ENCODE data around the gene GDA.

Gene GDA

DNA sequence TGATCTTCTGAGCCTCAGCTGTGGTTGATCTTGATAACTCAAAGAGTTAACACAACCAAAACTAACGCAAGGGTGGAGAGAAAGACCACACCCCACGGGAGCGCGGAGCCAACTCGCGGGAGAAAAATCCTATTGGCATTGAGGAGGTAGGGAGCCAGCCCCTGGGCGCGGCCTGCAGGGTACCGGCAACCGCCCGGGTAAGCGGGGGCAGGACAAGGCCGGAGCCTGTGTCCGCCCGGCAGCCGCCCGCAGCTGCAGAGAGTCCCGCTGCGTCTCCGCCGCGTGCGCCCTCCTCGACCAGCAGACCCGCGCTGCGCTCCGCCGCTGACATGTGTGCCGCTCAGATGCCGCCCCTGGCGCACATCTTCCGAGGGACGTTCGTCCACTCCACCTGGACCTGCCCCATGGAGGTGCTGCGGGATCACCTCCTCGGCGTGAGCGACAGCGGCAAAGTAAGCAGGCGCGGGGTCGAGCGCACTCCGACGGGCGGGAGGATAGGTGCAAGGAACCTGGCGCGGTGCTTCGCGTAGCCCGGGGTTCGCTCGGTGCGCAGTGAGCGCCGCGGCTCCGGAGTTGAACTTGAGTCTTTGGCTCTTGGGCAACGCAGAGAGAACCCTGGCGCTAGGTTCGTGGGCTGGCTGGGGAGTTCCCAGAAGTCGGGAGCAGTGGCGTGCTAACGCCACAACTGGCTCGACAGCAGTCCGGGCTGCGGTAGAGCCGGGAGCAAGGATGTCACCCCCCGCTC, at the start of gene GDA:
Gene GDA, plus strand, starts transcription at position 210 of the 745 bp plus-strand sequence. Its CDS starts 120 bp downstream, at position 330.
- DNase-seq (ENCODE audit: low read depth in 2 of 2): no peak

DNA sequence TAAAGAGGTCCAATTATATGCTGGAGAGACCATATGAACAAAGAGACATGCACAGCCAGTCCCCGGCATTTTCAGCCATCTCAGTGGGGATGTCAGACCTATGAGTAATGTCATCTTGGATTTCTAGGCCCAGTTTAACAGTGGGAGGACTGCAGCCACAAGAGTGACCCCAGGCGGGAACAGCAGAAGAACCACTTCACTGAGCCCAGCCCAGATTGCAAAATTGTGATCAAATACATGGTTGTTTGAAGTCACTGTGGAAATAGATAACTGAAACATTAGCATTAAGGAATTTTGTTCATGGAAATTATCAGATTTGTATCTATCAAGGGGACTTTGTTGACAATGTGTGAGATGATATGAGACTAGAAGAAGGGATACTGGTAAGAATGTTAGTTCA, 46.7 kb upstream of the GDA start:
- DNase-seq (ENCODE audit: low read depth in 2 of 2): no peak

DNA sequence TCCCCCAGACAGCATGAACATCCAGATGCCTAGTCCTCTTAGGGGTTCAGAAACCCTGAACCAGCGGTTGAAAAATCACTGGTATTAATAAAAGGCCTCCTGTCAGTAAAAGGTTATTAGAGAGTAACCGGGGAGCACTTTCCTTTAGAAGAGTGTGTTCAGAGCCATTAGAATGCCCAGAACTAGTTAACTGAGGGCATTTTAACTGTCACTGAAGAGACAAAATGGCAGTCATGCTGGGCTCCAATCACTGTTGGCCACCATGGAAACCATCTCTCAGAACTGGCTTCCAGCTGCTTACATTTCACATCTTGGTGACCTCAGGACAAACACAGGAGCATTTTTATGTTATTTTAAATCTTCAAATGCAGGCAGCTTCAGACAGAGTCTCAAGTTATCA, 36.2 kb upstream of the GDA start:
- DNase-seq (ENCODE audit: low read depth in 2 of 2): no peak

DNA sequence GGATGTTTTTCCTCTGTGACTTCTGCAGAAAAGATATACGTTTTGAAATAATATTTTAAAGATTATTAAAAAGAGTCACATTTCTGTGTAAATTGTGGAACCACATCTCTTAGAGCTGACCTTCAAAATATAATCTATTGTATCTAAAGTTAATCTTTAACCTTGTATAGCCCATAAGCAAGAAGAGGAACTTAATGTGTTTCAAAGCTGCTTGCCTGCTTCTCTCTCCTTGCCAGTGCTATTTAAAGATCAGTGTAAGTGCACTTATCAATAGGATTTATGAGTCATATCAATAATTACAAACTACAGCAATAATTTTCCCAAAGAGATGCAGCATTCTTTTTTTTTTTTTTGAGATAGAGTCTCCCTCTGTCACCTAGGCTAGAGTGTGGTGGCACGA, 29.4 kb upstream of the GDA start:
- DNase-seq (ENCODE audit: low read depth in 2 of 2): no peak

DNA sequence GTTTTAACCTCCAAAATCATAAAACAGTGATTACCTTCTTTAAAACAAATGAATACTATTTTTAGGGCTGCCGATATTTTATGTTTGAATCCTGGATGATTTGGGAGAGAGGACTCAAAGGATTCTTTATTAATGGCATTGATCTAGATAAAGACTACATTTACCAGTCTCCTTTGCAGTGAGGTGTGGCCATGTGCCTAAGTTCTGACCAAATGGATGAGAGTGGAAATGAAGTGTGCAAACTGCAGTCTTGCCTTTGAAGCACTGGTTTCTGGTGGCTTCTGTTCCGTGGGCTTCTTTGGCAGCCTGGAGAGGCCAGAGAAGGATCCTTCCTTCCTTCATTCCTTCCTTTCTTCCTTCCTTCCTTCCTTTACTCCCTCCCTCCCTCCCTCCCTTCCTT, 24.3 kb upstream of the GDA start:
- no peak for DNase-seq (ENCODE audit: low read depth in 2 of 2)

DNA sequence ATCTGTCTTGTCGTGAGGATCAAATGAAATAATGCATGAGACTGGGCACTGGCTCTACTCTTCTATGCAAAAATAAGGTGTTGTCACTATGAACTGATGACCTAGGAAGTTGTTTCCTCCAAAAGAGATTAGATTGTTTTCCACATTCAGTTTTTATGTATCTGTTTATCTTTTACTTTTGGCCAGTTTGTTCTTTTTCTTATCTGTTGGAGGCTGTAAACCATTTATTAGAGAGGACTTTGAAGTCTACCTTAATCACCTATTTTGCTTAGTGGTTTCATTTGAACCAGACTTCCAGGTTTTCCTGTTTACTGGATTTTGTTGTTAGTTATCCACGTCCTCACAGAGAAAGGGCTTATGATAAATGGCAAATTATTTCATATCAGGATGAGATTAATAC, 21.5 kb upstream of the GDA start:
- no peak for DNase-seq (ENCODE audit: low read depth in 2 of 2)

DNA sequence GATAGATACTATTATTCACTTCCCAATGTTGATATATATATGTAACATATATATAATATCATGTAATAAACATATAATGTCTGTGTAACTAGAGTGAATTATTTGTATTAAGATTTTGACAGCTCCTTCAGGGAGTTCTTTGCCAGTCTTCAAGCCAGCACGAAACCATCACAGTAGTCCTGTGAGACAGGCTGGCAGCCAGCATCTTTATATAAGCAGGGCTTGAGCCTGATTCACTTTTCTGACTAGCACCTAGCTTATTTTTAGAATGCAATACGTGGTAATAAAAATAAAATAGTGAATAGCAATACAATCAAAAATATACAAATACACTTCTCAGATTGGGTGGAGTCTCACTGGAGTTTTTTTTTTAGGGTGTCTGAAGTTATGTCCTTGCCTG, 20.7 kb upstream of the GDA start:
- no peak for DNase-seq (ENCODE audit: low read depth in 2 of 2)

DNA sequence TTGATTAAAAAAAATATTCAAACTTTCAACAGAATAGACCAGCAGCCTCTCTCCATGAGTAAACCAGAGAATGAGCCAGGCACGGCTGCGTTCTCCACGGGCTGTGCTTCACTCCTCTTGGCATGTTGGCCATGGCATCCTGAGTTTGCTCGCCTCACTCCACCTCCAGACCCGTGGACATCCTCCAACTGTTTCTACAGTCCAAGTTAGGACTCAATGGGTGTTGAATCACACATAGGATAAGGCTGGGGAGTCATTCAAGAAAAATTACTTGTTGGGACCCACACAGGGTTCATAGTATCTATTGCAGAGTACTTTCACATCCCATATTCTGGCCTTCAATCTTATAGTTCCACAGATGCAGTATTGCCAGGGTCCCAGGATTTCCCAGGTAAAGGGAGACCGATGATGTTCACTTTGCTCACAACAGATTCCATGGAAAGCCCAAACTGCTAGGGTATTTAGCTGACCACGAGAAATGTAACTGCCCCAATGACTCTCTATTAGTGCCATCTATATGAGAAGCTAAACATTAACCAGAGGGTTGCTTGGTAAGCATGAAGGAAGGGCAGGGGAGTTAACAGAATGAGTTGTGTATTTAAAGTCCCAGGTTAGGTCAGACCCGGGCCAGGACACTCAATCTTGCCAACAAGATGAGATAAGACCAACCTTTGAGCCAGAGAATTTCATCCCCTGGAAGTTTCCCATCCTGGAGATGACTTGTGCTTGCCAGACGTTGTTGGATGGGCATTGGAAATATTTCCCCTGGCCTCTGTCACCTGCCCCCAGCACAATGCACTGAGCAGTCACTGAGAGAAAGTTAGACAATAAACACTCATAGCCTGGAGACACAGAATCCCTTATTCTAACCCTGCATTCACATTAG, 19.7 kb upstream of the GDA start:
- no peak for DNase-seq (ENCODE audit: low read depth in 2 of 2)

DNA sequence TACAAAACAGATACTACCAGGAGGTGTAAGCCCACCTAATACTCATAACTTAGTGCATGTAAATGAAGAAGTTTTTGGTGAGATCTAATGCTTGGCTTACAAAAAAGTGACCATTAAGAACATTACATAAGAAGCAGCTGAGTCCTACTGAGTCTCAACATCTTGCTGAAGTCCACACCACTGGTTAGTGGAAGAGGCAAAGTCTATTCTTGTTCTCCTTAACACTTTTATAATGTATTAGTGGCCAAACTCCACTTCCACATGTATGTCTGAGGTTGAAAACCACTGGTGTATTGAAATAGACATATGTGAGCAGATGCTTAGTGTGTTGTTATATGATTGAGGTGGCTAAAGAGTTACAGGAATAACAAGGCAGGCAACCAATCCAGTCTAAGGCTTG, 18.9 kb upstream of the GDA start:
- no peak for DNase-seq (ENCODE audit: low read depth in 2 of 2)

DNA sequence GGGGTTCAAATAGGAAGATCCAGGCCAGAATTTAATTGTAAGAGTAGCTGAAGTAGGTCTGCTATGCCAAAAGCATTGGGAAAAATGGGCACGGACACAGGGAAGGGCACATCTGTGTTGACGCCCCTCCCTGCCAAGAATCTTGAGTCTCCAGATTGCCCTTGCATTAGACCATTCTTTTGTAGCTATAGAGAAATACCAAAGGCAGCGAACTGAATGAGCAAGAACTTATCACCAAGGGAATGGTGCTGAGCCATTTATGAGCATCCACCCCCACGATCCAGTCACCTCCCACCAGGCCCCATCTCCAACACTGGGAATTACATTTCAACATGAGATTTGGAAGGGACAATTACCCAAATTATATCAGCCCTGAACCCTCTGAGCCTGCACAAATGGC, 18.0 kb upstream of the GDA start:
- DNase-seq (ENCODE audit: low read depth in 2 of 2): no peak

DNA sequence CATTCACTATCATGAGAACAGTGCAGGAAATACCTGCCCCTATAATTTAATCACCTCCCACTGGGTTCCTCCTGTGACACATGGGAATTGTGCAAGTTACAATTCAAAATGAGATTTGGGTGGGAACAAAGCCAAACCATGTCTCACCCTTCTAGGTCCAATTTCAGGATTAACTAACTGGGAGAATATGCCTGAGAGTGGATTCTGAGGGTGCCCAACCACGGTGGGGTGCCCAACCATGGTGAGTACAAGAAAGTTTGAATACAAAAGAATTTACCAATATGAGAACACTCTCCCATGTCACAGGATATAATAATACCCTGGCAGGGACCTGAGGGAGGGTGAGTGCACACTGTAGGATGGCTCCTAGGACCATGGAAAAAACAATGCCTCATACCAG, 17.2 kb upstream of the GDA start:
- no peak for DNase-seq (ENCODE audit: low read depth in 2 of 2)

DNA sequence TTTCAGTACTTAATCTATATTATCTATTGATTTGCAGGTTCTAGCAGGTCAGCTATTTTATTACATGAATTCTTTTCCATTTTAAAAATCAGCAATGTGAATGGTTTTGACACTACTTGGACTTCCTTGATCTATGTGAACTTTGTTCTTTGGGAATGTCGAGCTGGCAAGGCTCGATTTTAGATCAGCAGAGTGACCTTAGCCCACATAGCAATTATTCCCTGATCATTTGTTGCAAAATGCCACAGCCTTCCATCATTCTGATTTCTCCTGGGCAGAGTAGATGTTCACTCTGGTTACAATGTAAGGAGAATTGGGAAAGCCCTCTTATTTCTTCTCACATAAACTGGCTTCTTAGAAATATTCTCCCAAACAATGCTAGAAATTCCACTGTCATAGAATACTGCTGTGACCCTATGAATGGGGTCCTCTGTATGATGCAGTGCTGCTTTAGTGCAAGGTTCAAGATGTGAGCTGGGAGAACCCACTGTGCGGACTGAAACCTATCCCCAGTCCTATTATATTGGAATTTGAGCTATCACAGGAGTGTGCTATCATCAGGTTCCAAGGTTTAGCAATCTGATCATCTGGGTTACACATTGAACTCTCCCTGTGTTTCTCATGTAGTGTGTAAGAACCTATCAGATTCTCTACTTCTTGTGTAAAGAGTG, 15.7 kb upstream of the GDA start:
- DNase-seq (ENCODE audit: low read depth in 2 of 2): no peak

DNA sequence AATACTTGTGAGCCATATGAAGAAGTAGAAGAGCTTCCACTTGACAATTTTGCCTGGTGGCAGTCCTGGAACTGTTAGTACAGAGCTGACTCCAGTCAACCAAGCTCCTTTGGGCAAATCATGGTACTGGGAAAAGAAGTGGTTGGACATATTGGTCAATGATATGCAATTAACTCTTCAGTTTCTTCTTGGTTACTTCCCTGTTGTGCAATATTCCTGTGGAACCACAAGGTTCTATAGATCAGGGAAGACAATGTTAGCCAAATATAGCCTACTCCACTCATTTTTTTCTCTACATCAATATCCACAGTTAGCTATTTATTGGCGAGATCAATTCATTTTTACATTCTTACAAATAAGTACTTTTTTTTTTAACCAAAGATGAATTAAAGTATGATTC, 14.4 kb upstream of the GDA start:
- DNase-seq (ENCODE audit: low read depth in 2 of 2): no peak

DNA sequence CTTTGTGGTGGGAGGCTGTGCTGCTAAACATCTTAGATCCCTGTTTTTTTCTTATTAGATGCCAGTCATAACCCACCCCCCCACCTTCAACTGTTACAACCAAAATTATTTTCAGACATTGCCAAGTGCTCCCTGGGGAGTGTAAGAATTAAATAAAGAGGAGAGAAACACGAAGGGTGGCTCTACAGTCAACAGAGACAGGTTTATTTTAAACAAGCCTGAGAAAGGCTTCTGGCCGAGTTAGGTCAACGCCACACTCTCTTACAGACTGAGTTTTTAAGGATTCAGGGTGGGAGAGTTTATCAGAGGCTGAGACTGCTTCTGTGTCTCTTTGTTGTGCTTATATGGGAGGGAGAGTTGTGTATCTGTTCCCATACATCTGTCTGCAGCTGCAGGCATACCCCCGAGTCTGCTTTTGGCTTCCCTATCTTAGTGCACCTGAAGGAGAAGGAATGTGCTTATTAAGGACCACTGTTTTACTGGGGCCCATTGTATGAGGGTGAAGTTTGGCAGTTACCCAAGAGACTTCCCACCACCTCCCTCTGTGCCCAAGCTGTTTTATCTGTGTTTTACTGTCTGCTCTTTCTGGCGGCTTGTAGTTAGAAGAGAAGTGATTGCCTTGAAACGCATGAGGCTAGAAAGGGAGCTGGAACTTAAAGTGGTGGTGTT, 11.4 kb upstream of the GDA start:
- DNase-seq (ENCODE audit: low read depth in 2 of 2): no peak

DNA sequence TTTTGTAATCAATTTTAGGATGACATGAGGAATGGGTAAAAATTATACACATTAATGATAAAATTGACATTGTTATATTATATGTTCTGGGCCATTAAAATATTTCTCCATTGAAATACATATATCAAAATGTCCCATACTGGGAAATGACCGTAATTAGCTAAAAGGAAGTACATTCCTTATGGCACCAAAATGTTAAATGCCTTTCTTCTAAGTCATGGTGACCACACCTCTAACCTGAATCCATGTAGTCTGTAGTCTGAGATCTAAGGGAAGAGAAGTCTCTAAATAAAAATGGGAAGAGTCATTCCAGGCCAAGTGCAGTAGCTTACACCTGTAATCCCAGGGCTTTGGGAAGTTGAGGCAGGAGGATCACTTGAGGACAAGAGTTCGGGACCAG, 10.0 kb upstream of the GDA start:
- DNase-seq (ENCODE audit: low read depth in 2 of 2): no peak

DNA sequence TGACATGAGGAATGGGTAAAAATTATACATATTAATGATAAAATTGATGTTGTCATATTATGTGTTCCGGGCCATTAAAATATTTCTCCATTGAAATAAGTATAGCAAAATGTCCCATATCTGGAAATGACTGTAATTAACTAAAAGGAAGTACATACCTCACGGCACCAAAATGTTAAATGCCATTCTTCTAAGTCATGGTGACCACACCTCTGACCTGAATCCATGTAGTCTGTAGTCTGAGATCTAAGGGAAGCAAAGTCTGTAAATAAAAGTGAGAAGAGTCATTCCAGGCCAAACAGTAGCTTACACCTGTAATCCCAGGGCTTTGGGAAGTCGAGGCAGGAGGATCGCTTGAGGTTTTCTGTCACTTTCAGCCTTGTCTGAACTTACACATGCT, 8.7 kb upstream of the GDA start:
- DNase-seq (ENCODE audit: low read depth in 2 of 2): no peak

DNA sequence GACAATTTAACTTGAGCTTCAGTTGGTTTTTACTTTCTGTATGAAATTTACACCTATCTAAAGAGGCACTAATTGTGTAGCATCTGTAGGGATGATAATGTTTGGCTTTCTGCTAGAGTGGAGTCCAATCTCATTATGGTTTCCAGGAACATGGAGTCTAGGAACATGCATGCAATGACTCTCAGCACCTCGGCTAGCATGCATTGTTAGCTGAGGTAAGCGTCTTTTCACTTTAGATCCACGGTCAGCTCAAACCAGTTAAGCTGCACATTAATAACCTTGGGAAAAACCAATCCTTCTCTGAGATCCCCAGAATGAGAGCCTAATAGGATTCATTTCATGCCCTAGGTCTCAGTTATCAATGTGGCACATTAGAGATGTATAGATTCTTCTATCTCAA, 7.8 kb upstream of the GDA start:
- no peak for DNase-seq (ENCODE audit: low read depth in 2 of 2)

DNA sequence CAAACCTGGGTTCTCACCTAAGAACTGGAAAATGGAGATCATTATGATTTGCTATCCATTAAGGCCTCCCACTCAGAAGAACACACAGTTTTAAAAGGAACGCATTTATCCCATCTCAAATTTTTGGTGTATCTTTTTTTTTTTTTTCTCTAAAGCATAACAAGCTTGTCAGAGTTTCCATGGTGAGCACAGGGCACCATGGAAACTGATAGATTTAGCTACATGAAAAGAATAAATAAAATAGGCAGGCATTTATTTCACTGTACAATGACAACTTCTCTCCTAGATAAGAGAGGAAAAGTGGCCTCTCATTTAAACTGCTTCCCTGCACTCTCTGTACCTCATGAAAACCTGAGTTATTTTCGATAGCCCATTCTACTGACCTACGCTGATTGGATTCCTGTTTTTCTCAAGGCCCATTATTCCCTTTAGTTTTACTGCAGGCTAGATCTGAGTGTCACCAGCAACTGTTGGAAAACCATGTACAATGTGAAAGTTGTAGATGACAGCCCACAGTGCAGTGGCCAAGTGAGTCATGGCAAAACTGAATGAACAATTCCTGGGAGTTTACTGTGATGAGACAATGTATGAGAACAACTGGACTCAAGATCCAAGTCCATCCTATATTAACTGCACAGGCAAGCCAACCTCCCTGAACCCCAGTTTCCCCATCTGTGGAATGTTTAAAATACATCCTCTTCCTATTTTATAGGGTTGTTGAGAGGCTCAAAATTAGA, 4.3 kb upstream of the GDA start:
- no peak for DNase-seq (ENCODE audit: low read depth in 2 of 2)

DNA sequence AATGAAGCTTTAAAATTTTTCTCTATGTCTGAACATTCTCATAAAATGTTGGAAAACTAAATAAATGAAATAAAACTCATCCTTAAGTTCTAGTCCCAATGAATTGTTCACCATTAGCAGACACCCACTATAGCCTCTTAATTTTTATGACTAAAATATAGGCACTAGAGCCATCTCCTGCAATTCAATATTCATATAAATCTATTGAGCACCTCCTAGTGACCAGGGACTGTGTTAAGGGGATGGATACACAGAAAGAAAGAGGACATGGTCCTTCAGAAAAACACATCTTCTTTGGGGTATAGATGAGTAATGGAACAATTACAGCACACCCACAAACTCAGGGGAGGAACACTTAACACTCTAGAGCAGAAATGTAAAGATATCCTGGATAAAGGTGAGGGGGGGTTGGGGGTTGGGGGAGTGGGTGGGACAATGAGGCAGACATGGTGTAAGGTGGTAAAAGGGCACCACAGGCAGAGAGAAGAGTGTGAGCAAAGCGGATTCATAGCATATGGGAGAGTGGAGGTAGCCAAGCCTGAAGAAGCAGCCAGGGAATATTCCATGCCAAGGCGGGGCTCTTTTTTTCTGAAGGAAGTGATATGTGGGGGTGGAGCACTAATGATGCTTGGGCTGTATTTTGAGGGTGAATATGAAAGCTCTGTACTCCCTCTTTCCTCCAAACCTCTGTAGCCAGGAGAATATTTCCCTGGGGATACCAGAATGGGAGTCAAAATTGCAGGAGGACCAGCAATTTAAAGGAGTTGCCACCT, 3.3 kb upstream of the GDA start:
- DNase-seq (ENCODE audit: low read depth in 2 of 2): no peak

DNA sequence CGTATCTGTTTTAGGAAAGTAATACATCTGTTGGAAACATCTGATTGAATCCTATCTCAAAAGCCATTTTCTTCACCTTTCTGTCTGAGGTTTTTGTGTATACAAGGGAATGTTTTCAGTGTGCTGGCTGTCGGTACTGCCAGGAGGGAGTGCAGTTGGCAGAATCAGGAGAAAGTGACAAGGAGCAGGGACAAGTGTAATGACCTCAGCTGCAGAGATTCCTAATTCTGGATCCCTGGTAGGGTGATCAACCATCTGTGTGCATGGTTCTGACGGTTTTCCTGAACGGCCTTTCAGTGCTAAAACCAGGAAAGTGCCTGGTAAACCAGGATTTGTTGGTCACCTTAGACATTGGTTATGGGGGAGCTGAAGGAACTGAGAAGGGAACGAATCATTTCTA, 1.6 kb upstream of the GDA start:
- no peak for DNase-seq (ENCODE audit: low read depth in 2 of 2)

DNA sequence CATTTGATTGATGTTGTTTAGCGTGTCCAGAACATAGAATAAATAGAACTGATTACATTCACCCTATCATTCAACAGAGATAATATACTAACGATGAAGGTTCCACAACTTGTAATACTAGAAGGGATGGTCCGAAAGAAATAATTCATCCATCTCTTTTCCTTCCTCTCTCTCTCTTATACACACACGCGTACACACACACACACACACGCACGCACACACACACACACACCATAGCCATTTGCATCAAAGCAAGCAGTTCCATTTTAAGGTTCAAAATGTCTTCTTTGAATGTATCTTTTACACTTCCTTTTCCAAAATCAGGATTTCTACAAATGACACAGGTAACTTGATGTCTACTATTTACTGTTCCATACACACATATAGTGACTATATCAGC, 887 bp downstream of the GDA start:
- DNase-seq (ENCODE audit: low read depth in 2 of 2): no peak
